HEK293 (cell line): ENCODE measurements around the gene ZNF749.
A peak's percentile ranks its signal among the peaks of the same experiment; 100 is the strongest.

Experiments
- CTCF ChIA-PET: fragments of 350-600 bp; formaldehyde crosslinking; extraction: SDS; loops from one replicate; lab custom pipeline; 2021; ENCODE audit warnings: antibody characterized with exemption; lab: Yijun Ruan, JAX
- POLR2A ChIA-PET: fragments of 300-600 bp; formaldehyde crosslinking; extraction: SDS; loops from one replicate; lab custom pipeline; 2020; ENCODE audit warnings: antibody characterized with exemption, inconsistent platforms; lab: Yijun Ruan, JAX
- H3K27ac ChIP-seq: fragments of 200-500 bp; sonication (Bioruptor generic); 2 replicates; pipeline ENCODE4 v1.5.1; 2014; ENCODE audit warnings: low read depth, low read length, control low read depth, inconsistent platforms; ENCODE audit errors: extremely low read depth
- H3K36me3 ChIP-seq, 2 experiments: fragments of 200-500 bp in 1 of 2; sonication (Bioruptor generic) in 1 of 2; 1 replicate in 1 of 2; 2 replicates in 1 of 2; pipeline ENCODE4 v1.5.1; 2014 to 2017; ENCODE audit warnings: inconsistent platforms in 2 of 2, low read length in 2 of 2; ENCODE audit not compliant: control insufficient read depth in 2 of 2, insufficient read depth in 1 of 2
- H3K4me1 ChIP-seq: fragments of 200-500 bp; sonication (Bioruptor generic); 2 replicates; pipeline ENCODE4 v1.5.1; 2014; ENCODE audit warnings: mild to moderate bottlenecking, low read length, inconsistent platforms; ENCODE audit not compliant: control insufficient read depth, insufficient read depth
- H3K4me3 ChIP-seq: 2 replicates; pipeline ENCODE4 v1.5.1; 2011; ENCODE audit warnings: low read depth, mild to moderate bottlenecking, control low read depth, low read length, moderate library complexity
- H3K9me3 ChIP-seq: fragments of 200-500 bp; sonication (Bioruptor generic); 2 replicates; pipeline ENCODE4 v1.5.1; 2014; ENCODE audit warnings: low read depth, low read length, inconsistent platforms; ENCODE audit not compliant: control insufficient read depth, insufficient read depth
- KLF8 ChIP-seq: fragments of 450-650 bp; formaldehyde crosslinking; IDR thresholded peaks from 2 replicates; pipeline ENCODE4 v1.5.1; 2016; ENCODE audit warnings: missing biosample characterization, missing genetic modification characterization
- PRDM1 ChIP-seq: fragments of 450-650 bp; formaldehyde crosslinking; IDR thresholded peaks from 2 replicates; pipeline ENCODE4; 2016; ENCODE audit warnings: missing biosample characterization, missing genetic modification characterization
- SALL2 ChIP-seq: fragments of 450-650 bp; formaldehyde crosslinking; IDR thresholded peaks from 2 replicates; pipeline ENCODE4 v1.5.0; 2017; ENCODE audit warnings: missing biosample characterization, mild to moderate bottlenecking, missing genetic modification characterization, borderline replicate concordance
- ZEB2 ChIP-seq: fragments of 450-650 bp; formaldehyde crosslinking; IDR thresholded peaks from 2 replicates; pipeline ENCODE4 v1.5.1; 2016; ENCODE audit warnings: missing biosample characterization, missing genetic modification characterization
- ZFP3 ChIP-seq: fragments of 450-650 bp; formaldehyde crosslinking; IDR thresholded peaks from 2 replicates; pipeline ENCODE4 v1.5.1; 2016; ENCODE audit warnings: low read depth, missing biosample characterization, missing genetic modification characterization
- ZNF174 ChIP-seq: fragments of 450-650 bp; formaldehyde crosslinking; IDR thresholded peaks from 2 replicates; pipeline ENCODE4 v1.5.0; 2017; ENCODE audit warnings: missing biosample characterization, mild to moderate bottlenecking, missing genetic modification characterization
- ZNF544 ChIP-seq: fragments of 450-650 bp; formaldehyde crosslinking; IDR thresholded peaks from 2 replicates; pipeline ENCODE4 v1.5.0; 2017; ENCODE audit warnings: missing biosample characterization, missing genetic modification characterization
- ZNF677 ChIP-seq: fragments of 450-650 bp; IDR thresholded peaks from 2 replicates; pipeline ENCODE4 v1.5.0; 2018; ENCODE audit warnings: missing biosample characterization, mild to moderate bottlenecking, missing genetic modification characterization, moderate library complexity
- ZNF747 ChIP-seq: fragments of 450-650 bp; formaldehyde crosslinking; IDR thresholded peaks from 2 replicates; pipeline ENCODE4 v1.5.1; 2016; ENCODE audit warnings: missing biosample characterization, missing genetic modification characterization
- TF ChIP-seq, protein P1 (sequence below): fragments of 450-650 bp; formaldehyde crosslinking; IDR thresholded peaks from 2 replicates; pipeline ENCODE4 v1.5.1; 2016; ENCODE audit warnings: missing biosample characterization, missing genetic modification characterization
- TF ChIP-seq, protein P2 (sequence below): fragments of 450-650 bp; formaldehyde crosslinking; IDR thresholded peaks from 2 replicates; pipeline ENCODE4 v1.5.1; 2016; ENCODE audit warnings: missing biosample characterization, missing genetic modification characterization
- TF ChIP-seq, protein P3 (sequence below): fragments of 450-650 bp; formaldehyde crosslinking; IDR thresholded peaks from 2 replicates; pipeline ENCODE4 v1.5.1; 2017; ENCODE audit warnings: missing biosample characterization, missing genetic modification characterization
- TF ChIP-seq, protein P4 (sequence below): fragments of 450-650 bp; formaldehyde crosslinking; IDR thresholded peaks from 2 replicates; pipeline ENCODE4 v1.5.1; 2016; ENCODE audit warnings: missing biosample characterization, missing genetic modification characterization
- TF ChIP-seq, protein P5 (sequence below): fragments of 450-650 bp; formaldehyde crosslinking; IDR thresholded peaks from 2 replicates; pipeline ENCODE4 v1.5.1; 2016; ENCODE audit warnings: missing biosample characterization, missing genetic modification characterization
- TF ChIP-seq, protein P6 (sequence below): fragments of 450-650 bp; formaldehyde crosslinking; IDR thresholded peaks from 2 replicates; pipeline ENCODE4 v1.5.1; 2016; ENCODE audit warnings: missing biosample characterization, missing genetic modification characterization

The ZNF749 gene

DNA sequence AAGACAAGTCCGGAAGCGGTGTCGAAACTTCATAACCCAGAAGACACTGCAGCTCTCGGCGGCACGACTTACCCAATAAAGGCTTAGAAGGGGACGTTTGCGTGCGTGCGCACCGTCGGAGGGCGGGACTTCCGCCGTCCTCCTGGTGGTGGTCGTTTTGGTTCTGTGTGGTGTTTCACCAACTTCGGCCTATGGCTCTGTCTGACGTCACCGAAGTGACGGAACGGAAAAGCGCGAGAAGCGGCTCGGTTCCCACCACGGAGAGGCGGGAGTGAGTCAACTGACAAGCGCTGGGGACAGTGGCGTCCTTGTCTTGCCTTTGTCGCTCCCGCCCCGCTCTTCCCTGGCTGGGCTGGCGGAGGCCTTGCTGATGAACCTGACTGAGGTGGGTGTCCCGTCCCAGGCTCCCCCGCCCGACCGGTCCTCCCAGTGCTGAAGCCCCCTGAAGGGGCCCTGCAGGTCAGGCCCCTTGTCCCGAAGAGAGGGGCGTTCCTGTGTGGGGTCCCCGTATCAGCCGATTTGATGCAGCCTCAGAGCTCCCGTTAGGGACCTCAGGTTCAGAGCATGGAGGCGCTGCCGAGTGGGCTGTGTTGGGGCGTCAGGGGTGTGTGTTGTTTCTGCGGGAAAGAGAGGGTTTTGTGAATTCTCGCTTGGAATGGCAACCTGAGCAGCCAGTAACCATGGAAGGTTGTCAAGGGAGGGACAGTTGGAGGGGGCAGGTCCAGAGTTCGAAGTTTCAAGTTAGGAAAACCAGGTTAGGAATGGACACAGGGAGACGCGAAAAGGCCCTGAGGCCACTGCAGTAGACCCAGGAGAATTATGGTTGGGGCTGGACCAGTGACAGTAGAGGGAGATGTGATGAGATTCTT is 45.2 kb upstream of the ZNF749 start, which contains the start of gene ZNF548 (continued):
- no peak for TF ChIP-seq ZNF677 (tag by site-specific recombination)
- TF ChIP-seq, protein P1, sequence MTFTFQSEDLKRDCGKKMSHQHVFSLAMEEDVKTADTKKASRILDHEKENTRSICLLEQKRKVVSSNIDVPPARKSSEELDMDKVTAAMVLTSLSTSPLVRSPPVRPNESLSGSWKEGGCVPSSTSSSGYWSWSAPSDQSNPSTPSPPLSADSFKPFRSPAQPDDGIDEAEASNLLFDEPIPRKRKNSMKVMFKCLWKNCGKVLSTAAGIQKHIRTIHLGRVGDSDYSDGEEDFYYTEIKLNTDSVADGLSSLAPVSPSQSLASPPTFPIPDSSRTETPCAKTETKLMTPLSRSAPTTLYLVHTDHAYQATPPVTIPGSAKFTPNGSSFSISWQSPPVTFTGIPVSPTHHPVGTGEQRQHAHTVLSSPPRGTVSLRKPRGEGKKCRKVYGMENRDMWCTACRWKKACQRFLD (tag by site-specific recombination) = no peak
- TF ChIP-seq, protein P2, sequence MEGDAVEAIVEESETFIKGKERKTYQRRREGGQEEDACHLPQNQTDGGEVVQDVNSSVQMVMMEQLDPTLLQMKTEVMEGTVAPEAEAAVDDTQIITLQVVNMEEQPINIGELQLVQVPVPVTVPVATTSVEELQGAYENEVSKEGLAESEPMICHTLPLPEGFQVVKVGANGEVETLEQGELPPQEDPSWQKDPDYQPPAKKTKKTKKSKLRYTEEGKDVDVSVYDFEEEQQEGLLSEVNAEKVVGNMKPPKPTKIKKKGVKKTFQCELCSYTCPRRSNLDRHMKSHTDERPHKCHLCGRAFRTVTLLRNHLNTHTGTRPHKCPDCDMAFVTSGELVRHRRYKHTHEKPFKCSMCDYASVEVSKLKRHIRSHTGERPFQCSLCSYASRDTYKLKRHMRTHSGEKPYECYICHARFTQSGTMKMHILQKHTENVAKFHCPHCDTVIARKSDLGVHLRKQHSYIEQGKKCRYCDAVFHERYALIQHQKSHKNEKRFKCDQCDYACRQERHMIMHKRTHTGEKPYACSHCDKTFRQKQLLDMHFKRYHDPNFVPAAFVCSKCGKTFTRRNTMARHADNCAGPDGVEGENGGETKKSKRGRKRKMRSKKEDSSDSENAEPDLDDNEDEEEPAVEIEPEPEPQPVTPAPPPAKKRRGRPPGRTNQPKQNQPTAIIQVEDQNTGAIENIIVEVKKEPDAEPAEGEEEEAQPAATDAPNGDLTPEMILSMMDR (tag by site-specific recombination) = peak; percentile 92
- no peak for TF ChIP-seq ZNF747
- TF ChIP-seq SALL2 (tag by site-specific recombination) = no peak
- TF ChIP-seq ZEB2 (tag by site-specific recombination) = peak; percentile 47; the same call in 1 of the 2 replicates
- TF ChIP-seq KLF8 = peak; percentile 15; the same call in 1 of the 2 replicates
- no peak for TF ChIP-seq ZNF544 (tag by site-specific recombination)
- TF ChIP-seq, protein P3, sequence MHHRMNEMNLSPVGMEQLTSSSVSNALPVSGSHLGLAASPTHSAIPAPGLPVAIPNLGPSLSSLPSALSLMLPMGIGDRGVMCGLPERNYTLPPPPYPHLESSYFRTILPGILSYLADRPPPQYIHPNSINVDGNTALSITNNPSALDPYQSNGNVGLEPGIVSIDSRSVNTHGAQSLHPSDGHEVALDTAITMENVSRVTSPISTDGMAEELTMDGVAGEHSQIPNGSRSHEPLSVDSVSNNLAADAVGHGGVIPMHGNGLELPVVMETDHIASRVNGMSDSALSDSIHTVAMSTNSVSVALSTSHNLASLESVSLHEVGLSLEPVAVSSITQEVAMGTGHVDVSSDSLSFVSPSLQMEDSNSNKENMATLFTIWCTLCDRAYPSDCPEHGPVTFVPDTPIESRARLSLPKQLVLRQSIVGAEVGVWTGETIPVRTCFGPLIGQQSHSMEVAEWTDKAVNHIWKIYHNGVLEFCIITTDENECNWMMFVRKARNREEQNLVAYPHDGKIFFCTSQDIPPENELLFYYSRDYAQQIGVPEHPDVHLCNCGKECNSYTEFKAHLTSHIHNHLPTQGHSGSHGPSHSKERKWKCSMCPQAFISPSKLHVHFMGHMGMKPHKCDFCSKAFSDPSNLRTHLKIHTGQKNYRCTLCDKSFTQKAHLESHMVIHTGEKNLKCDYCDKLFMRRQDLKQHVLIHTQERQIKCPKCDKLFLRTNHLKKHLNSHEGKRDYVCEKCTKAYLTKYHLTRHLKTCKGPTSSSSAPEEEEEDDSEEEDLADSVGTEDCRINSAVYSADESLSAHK (tag by site-specific recombination) = no peak; the same call in 1 of the 2 replicates
- TF ChIP-seq, protein P4, sequence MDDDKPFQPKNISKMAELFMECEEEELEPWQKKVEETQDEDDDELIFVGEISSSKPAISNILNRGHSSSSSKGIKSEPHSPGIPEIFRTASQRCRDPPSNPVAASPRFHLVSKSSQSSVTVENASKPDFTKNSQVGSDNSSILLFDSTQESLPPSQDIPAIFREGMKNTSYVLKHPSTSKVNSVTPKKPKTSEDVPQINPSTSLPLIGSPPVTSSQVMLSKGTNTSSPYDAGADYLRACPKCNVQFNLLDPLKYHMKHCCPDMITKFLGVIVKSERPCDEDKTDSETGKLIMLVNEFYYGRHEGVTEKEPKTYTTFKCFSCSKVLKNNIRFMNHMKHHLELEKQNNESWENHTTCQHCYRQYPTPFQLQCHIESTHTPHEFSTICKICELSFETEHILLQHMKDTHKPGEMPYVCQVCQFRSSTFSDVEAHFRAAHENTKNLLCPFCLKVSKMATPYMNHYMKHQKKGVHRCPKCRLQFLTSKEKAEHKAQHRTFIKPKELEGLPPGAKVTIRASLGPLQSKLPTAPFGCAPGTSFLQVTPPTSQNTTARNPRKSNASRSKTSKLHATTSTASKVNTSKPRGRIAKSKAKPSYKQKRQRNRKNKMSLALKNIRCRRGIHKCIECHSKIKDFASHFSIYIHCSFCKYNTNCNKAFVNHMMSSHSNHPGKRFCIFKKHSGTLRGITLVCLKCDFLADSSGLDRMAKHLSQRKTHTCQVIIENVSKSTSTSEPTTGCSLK (tag by site-specific recombination) = no peak

DNA sequence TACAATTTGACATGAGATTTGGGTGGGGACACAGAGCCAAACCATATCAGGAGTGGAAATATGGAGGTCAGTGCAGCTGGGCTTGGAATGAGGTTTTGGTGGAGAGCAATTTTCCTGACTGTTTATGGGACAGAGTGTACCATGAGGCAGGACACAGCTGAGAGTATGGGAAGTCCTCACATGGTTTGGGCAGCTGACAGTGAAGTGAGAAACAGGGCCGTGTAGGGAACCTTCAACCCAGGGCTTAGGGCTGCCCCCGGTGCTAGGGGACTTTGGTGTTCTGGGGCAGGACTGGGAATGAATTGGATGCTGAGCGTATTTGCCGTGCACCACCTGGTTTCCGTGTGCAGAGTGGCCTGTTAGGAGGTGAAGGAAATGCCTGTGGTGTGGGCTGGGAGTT is 39.4 kb upstream of the ZNF749 start:
- TF ChIP-seq, protein P5, sequence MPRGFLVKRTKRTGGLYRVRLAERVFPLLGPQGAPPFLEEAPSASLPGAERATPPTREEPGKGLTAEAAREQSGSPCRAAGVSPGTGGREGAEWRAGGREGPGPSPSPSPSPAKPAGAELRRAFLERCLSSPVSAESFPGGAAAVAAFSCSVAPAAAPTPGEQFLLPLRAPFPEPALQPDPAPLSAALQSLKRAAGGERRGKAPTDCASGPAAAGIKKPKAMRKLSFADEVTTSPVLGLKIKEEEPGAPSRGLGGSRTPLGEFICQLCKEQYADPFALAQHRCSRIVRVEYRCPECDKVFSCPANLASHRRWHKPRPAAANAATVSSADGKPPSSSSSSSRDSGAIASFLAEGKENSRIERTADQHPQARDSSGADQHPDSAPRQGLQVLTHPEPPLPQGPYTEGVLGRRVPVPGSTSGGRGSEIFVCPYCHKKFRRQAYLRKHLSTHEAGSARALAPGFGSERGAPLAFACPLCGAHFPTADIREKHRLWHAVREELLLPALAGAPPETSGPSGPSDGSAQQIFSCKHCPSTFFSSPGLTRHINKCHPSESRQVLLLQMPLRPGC (tag by site-specific recombination) = no peak
- TF ChIP-seq ZFP3 (tag by site-specific recombination) = no peak
- TF ChIP-seq, protein P6, sequence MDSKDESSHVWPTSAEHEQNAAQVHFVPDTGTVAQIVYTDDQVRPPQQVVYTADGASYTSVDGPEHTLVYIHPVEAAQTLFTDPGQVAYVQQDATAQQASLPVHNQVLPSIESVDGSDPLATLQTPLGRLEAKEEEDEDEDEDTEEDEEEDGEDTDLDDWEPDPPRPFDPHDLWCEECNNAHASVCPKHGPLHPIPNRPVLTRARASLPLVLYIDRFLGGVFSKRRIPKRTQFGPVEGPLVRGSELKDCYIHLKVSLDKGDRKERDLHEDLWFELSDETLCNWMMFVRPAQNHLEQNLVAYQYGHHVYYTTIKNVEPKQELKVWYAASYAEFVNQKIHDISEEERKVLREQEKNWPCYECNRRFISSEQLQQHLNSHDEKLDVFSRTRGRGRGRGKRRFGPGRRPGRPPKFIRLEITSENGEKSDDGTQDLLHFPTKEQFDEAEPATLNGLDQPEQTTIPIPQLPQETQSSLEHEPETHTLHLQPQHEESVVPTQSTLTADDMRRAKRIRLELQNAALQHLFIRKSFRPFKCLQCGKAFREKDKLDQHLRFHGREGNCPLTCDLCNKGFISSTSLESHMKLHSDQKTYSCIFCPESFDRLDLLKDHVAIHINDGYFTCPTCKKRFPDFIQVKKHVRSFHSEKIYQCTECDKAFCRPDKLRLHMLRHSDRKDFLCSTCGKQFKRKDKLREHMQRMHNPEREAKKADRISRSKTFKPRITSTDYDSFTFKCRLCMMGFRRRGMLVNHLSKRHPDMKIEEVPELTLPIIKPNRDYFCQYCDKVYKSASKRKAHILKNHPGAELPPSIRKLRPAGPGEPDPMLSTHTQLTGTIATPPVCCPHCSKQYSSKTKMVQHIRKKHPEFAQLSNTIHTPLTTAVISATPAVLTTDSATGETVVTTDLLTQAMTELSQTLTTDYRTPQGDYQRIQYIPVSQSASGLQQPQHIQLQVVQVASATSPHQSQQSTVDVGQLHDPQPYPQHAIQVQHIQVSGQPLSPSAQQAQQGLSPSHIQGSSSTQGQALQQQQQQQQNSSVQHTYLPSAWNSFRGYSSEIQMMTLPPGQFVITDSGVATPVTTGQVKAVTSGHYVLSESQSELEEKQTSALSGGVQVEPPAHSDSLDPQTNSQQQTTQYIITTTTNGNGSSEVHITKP (tag by site-specific recombination) = no peak
- no peak for TF ChIP-seq ZNF174 (tag by site-specific recombination)
- TF ChIP-seq PRDM1 (tag by site-specific recombination) = no peak
- H3K4me3 ChIP-seq = no peak overlapping the region
- H3K27ac ChIP-seq = no peak overlapping the region
- H3K4me1 ChIP-seq = peaks cover 6% of the 10 kb centered on the region
- ChIA-PET POLR2A (no interaction called here), CTCF (no interaction called here)
- peaks cover 31 to 72% of the 10 kb centered on the region in 2 experiments for H3K36me3 ChIP-seq
- H3K9me3 ChIP-seq = 0 out of 2 replicates have a peak, but pooled peaks cover 4% of the 10 kb centered on the region
